ENCODE data around the gene SORBS2.

The SORBS2 gene

GRCh38 chr4:185771711-185772390 is 40.1 kb downstream of the SORBS2 start:
- no peak for DNase-seq

DNA sequence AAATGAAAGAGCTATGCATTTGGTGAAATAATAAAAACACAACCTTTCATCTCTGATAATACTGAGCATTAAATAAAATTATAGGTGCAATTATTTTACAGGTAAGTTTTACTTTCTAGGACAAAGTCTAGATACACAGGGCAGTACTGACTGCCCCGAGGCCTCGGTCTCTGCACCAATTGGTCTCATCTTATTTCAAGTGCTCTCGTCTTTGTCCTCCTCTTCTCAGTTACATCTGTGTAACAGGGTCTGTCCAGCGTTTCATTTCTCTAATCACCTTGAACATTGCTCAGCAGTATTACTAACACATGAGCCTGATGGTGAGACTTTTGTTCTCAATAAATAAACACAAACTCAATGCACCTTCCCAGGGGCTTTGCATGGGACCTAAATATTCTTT is 44.5 kb downstream of the SORBS2 start:
- no peak for DNase-seq

DNA sequence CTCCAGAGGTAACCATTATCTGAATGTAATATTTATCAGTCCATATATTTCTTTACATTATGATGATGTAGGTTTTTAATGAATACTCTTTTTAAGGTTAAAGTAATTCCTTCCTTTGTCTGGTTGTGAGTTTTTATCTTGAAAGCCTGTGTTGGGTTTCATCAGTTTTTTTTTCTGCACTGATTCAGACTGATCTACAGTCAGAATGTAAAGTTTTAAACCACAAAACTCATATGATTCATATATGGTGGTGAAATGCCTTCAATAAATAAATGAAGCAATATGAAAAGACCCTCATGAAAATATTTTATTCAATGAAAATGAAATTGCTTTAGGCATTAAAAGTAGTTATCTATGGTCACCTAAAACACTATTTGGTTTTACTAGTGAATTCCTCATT is 47.1 kb downstream of the SORBS2 start:
- DNase-seq = no peak

DNA sequence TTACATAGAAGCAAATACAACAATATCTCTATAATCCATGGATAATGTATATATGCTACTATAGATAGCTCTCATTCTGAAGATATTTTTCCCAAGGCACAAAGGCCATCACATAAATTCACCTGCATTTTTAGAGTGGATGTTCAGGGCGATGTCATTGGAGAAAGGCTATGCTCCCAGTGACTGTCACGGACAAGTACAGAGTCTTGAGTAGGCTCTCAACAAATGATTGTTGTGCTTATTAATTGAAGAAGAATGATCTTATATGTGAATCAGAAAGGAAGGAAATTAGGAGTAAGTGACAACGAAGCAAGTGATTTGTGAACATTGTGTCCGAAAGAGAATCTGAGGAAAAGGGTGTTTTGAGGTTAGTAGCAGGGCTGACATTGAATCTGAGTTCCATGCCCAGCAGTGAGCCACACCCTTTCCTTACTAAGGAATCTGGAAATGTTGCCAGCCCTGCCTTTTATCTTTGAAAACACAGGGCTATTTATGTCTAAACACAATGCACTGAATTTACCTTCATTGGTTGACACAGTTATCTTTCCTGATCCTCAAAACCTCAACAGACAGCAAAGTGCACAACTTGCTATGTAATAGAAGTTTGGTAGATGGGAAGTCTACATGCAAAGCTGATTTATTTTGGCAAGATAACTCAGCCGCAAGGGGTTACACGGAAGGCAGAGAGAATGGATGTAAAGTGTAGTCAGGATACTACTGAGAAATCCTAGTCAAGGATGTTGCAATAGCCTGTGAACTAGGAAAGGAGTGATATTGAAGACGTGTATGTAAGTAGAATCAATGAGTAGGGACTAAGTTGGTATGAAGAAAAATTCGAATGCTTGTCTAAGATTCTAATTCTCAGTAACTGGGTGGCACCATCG is 50.4 kb downstream of the SORBS2 start:
- DNase-seq = no peak

GRCh38 chr4:185758807-185759206 is 53.2 kb downstream of the SORBS2 start:
- DNase-seq = no peak

DNA sequence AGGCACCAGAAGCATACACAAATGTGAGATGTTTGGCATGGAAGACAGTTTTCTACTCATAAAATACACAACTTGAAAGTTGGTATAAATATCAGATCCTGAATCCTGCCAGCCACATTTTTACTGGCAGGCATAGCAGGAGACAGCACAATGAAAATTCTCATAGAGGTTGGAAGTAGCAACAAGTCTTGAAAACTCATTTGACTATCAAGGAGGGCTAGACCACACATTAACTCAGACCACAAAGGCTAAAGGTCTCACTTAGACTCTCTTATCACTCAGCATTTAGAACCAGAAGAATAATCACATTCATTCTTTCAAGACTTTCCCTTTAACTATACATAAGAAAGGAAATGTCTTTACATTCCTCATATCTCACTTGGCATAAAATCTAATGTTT is 56.5 kb downstream of the SORBS2 start:
- DNase-seq = no peak

- no peak for DNase-seq
Measured at GRCh38 chr4:185754961-185755360, 57.0 kb downstream of the SORBS2 start.

GRCh38 chr4:185752872-185753271 is 59.1 kb downstream of the SORBS2 start:
- no peak for DNase-seq

DNA sequence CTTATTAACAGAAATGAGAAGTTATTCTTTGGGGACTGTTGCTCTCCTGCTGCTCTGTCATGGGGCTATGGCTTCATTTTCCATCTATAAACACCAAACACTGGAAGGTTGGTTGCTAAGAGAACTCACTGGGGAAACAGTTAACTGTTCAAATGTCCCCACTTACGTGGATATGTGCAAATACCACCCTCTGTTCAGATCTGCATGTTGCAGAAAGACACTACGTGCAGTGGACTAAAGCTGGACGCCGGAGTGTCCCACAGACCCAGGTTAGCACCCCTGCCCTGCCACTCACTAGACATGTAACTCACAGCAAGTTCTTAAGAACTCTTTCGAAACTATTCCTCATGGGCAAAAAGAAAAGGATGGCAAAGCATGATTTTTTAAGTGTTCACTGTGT is 62.1 kb downstream of the SORBS2 start:
- DNase-seq = no peak

DNA sequence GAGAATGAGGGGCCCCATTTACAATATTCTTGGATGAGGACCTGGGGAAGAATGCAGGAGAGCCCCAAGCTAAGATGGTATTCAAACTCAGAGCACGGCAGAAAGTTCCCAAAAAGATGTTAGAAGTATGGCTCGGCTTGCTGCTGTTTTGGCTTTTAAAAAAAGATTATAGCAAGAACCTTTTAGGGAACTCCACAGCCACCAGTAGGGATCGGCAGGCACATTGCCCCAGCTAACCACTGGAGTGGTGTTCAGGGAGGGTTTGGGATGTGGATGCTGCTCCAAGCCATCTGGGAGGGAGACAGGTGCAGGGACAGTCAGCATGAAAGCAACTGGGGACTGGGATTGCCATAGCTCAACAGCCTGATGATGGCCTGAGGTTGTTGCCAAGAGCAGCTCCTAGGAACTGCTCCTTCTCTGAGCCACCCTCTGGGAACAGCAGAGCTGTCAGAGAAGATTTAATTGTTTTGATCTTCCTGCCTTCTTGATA is 63.0 kb downstream of the SORBS2 start:
- DNase-seq = no peak

GRCh38 chr4:185745891-185746290 is 66.1 kb downstream of the SORBS2 start:
- no peak for DNase-seq

DNA sequence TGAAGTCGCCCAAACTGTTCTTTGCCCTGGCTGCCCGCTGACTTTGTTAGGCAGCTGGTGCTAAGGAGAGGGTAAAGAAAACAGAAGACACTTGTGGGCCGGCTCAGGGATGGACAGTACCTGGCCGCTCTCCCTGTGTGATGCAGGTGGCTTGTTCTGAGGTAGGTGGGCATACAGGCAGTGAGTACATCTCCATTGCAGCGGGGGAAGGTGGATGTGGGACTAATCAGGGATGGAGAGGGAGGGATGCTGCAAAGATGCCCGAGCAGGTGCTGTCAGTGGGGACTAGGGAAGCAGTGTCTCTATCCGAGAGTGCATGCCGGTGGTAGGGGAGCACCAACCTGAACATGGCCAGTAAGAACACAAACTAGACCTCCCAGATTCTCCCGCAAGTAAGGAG is 67.0 kb downstream of the SORBS2 start:
- no peak for DNase-seq

GRCh38 chr4:185744488-185744862 is 67.5 kb downstream of the SORBS2 start:
- no peak for DNase-seq

DNA sequence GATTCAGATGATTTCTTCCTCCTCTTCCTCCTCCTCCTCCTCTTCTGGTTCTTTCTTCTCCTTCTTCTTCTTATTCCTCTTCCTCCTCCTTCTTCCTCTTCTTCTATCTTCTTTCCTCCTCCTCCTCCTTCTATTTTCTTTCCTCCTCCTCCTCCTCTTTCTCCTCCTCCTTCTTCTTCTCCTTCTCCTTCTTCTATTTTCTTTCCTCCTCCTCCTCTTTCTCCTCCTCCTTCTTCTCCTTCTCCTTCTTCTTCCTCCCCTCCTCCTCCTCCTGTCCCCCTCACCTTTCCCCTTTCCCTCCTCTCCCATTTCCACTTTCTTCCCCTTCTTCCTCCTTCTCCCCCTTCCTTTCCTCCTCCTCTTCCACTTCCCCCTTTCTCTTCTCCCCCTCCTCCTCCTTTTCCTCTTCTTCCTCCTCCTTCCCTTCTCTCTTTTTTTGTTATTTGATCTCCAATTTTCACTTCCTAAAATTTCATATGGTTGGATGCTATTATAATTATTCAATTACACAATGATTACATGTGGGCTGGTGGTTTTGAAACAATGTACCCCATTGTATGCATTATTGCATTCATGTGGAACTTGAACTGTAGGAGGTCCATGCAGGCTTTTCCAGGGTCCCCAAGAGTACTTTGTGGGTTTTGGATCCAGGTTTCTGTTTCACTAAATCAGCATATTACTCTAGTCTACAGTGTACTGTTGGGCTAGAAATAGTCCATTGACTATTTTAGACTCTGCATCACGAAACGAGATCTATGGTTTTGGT is 68.1 kb downstream of the SORBS2 start:
- no peak for DNase-seq

DNA sequence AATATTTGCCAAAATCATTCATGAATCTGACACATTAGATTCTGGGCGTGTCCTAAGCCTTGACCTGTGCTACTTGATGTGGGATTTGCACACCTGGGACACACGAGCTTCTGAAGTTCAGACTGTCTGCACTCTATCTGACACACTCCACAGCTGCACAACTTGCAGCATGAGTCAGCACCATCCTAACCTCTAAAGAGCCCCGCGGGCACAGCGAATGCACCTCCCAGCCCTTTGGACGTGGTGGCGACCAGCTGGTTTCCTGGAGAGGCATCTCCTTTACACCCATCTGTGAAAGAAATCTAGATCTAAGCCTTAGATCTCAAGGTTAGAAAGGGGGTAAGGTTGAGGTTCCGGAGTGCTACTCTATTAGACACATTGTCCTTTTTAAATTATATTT is 69.2 kb downstream of the SORBS2 start:
- no peak for DNase-seq

- DNase-seq = no peak
Measured at GRCh38 chr4:185741795-185742194, 70.2 kb downstream of the SORBS2 start.

DNA sequence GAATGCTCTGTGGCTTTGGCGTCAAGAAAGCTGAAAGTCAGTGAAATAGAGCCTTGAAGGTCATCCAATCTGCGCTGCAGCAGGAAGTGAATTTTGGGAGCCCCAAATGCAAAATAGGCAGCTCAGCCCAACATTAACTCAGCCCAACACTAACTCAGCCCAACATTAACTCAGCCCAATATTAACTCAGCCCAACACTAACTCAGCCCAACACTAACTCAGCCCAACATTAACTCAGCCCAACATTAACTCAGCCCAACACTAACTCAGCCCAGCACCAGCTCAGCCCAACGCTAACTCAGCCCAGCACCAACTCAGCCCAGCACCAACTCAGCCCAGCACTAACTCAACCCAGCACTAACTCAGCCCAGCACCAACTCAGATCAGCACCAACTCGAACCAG is 71.5 kb downstream of the SORBS2 start:
- no peak for DNase-seq

DNA sequence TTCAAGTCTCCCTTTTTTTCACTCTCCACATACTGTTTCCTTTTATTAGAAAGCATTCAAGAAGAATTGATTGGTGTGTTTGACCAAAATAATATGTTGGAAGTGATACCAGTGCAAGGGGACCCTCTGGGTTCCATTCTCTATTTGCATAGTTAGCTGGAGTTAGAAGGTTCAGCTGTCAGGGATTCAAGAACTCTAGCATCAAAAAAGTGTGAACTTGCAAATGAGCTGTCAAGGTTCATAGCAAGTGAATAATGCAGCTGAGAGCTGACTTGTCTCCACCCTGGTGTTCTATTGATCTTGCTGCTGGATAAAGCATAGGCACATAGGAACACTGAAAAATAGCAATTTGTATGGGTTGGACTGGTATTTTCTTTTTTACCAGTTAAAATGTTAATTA is 73.2 kb downstream of the SORBS2 start:
- DNase-seq = no peak

- no peak for DNase-seq
Measured at GRCh38 chr4:185738038-185738552, 73.9 kb downstream of the SORBS2 start.

DNA sequence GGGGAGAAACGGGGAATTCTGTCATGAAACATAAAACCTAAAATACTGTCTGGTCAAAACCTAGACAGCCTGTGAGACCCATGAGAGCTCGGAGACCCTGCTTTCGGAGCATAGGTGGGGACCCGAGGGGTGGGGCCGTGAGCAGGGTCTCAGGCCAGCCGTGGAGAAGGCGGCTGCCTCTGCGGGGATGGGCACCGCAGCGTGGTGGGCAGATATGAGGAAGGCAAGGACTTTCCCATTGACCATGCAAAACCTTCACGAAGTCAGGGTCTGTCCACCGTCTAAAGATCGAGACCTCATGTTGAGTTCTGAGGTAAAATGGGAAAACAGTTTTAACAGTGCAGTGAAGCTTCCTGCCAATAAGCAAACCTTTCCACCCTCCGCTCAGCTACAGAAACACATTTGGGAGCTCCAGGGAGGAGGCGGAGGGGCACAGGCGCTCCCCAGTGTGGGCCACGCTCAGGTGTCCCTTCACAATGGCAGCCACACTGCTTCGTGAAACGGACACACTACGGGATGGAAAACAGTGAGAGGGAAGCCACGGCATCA is 74.4 kb downstream of the SORBS2 start:
- no peak for DNase-seq

DNA sequence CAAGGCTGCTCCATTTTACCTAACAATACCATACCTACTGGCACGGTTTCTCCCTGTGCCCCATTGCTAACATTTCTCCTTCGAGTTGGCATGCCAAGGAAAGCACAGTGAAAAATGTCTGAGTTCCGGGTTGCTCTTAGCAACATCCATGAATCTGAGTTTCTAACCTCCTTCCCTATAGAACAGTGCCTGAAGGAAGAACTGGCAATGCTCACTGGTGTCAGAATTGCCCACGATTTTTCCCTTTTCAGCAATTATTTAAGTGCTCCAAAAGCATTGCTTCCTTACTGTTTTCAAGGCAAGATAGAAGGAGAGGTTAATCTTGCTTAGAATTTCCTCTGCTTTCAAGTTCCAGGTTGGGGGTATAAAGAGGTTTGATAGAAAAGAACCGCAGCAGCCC is 75.1 kb downstream of the SORBS2 start:
- no peak for DNase-seq

DNA sequence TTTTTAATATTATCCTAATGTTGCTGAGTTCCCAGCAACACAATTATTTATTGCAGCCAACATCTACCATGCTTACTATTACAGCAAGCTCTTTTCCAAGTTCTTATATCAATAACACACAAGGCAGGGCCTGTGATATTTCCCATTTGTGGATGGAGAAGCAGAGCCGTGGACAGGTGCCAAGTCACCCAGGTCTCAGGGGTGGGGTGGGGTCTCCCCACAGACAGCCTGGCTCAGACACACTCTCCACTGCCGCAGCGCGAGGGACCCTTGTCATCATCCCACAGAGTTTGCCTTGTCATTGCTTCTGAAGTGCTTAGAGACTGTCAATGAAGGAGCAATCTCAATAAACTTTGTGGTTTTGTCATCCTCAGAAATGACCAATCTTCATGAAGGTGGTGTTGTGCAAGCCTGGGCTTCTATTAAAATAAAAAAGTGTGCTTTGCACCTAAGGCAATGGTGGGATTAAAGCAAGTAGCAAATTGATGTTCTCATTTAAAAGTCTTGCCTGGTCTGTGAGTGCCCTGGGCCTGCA is 76.1 kb downstream of the SORBS2 start:
- no peak for DNase-seq

GRCh38 chr4:185734930-185735329 is 77.1 kb downstream of the SORBS2 start:
- DNase-seq = no peak

Data from CD4-positive, alpha-beta T cell treated with Interferon alpha-2 for 1 hour (primary cell).